IPS-15b (cell line): ENCODE data around the gene GRIN2C.

Source experiments
- H3K27me3 ChIP-seq: one replicate; pipeline ENCODE4 v1.6.1; 2013; ENCODE audit warnings: low read length; ENCODE audit not compliant: control insufficient read depth, insufficient read depth
- H3K36me3 ChIP-seq: one replicate; pipeline ENCODE4 v1.6.1; 2013; ENCODE audit warnings: low read length; ENCODE audit not compliant: control insufficient read depth, insufficient read depth
- H3K4me1 ChIP-seq: one replicate; pipeline ENCODE4 v1.6.1; 2013; ENCODE audit warnings: mild to moderate bottlenecking, low read length; ENCODE audit not compliant: control insufficient read depth, insufficient read depth
- H3K4me3 ChIP-seq: one replicate; pipeline ENCODE4 v1.5.1; 2013; ENCODE audit warnings: low read depth, low read length
- H3K9ac ChIP-seq: one replicate; pipeline ENCODE4 v1.6.1; 2013; ENCODE audit warnings: low read depth, mild to moderate bottlenecking, low read length
- H3K9me3 ChIP-seq: one replicate; pipeline ENCODE4 v1.6.1; 2013; ENCODE audit warnings: mild to moderate bottlenecking, low read length; ENCODE audit not compliant: control insufficient read depth, insufficient read depth

Gene GRIN2C

GRCh38 chr17:74833501-74834377 is 25.9 kb downstream of the GRIN2C start:
- Histone ChIP-seq H3K9ac (no peak overlapping the region), H3K36me3 (peaks cover 14% of the 10 kb centered on the region), H3K9me3 (no peaks in the 10 kb centered on the region), H3K4me3 (no peak overlapping the region), H3K27me3 (no peaks in the 10 kb centered on the region), H3K4me1 (no peaks in the 10 kb centered on the region)

- Histone ChIP-seq H3K4me1 (no peaks in the 10 kb centered on the region), H3K9me3 (no peaks in the 10 kb centered on the region), H3K9ac (no peak overlapping the region), H3K36me3 (peaks cover 10% of the 10 kb centered on the region), H3K27me3 (no peaks in the 10 kb centered on the region), H3K4me3 (no peak overlapping the region)
These were observed 27.3 kb downstream of the GRIN2C start for GRCh38 chr17:74832421-74832820.

GRCh38 chr17:74831444-74832146 is 28.1 kb downstream of the GRIN2C start:
- Histone ChIP-seq H3K9me3 (no peaks in the 10 kb centered on the region), H3K27me3 (no peaks in the 10 kb centered on the region), H3K36me3 (peaks cover 8% of the 10 kb centered on the region), H3K4me3 (no peak overlapping the region), H3K9ac (no peak overlapping the region), H3K4me1 (no peaks in the 10 kb centered on the region)

GRCh38 chr17:74830861-74831260 is 28.8 kb downstream of the GRIN2C start:
- H3K9ac ChIP-seq, result no peak overlapping the region
- peaks cover under 1% of the 10 kb centered on the region for H3K36me3 ChIP-seq

DNA sequence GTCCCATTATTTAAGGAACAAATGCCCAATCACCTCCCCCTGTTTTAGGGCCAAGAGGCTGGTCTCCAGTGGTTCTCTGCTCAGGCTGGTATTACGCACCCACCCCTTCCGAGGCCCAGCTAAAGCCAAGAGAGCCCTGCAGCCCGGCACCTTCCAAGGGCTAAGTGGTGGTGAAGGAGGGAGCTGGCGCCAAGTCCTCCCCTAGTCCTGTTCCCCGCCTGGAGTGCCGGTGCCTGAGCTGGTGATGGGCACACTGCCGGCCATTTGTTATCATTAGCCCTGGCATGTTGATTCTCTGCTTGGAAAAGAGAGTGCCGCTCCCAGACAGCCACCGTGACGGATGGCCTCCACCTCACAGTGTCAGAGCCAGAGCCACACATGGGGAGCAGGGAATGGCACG is 31.9 kb downstream of the GRIN2C start:
- Histone ChIP-seq H3K9ac (no peak overlapping the region), H3K9me3 (no peaks in the 10 kb centered on the region), H3K4me1 (no peaks in the 10 kb centered on the region), H3K36me3 (no peaks in the 10 kb centered on the region), H3K27me3 (no peaks in the 10 kb centered on the region), H3K4me3 (no peak overlapping the region)

More at GRCh38 chr17:74830861-74831260, 28.8 kb downstream of the GRIN2C start:
- H3K9me3 ChIP-seq, result no peaks in the 10 kb centered on the region
- no peak overlapping the region for H3K4me3 ChIP-seq
- H3K4me1 ChIP-seq, result no peaks in the 10 kb centered on the region
- no peaks in the 10 kb centered on the region for H3K27me3 ChIP-seq

DNA sequence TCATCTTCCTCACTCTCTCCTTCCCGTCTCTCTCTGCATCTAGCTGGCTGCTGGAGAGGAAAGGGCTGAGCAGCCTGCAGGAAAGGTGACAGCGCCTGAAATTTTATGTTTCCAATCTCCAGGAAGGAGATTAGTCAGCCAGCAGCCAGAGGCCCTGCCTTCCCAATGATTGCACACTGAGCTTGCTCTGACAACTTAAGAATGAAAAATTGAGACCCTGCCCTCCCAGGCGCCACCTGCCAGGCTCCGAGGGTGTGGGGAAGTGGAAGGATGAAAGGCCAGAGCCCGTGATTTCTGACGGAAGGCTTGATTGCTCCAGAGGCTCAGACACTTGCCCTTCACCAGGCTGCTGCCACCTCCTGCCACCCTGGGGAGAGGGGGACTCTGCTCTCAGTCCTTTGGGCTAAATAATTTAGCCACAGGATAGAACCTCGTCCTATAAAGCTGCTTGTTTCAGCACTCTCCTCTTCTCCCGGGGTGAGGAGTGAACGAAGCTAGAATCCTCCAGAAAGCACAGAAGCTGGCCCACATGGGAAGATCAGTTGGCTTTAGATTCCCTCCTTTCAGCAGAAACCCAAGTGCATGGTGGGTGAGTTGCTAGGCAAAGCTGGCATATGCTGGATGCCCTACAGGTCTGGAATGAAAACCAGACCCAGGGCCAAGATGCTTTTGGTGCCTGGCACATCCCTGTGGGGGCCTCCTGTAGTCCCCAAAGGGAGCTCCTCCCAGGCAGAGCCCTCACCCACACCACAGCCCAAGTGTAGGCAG is 33.5 kb downstream of the GRIN2C start:
- H3K9me3 ChIP-seq, result no peaks in the 10 kb centered on the region
- no peaks in the 10 kb centered on the region for H3K27me3 ChIP-seq
- peaks cover 3% of the 10 kb centered on the region for H3K36me3 ChIP-seq
- no peak overlapping the region for H3K9ac ChIP-seq
- H3K4me1 ChIP-seq, result no peaks in the 10 kb centered on the region
- H3K4me3 ChIP-seq, result no peak overlapping the region

- Histone ChIP-seq H3K36me3 (peaks cover 8% of the 10 kb centered on the region), H3K4me1 (no peaks in the 10 kb centered on the region)
These were observed 34.6 kb downstream of the GRIN2C start for GRCh38 chr17:74824961-74825627.

GRCh38 chr17:74822939-74823367 is 36.7 kb downstream of the GRIN2C start:
- H3K9ac ChIP-seq, result no peak overlapping the region
- H3K9me3 ChIP-seq, result no peaks in the 10 kb centered on the region
- no peaks in the 10 kb centered on the region for H3K27me3 ChIP-seq
- H3K4me1 ChIP-seq, result no peaks in the 10 kb centered on the region
- peaks cover 8% of the 10 kb centered on the region for H3K36me3 ChIP-seq
- H3K4me3 ChIP-seq, result no peak overlapping the region

More at GRCh38 chr17:74824961-74825627, 34.6 kb downstream of the GRIN2C start:
- Histone ChIP-seq H3K27me3 (no peaks in the 10 kb centered on the region), H3K9me3 (no peaks in the 10 kb centered on the region), H3K9ac (no peak overlapping the region), H3K4me3 (no peak overlapping the region)

DNA sequence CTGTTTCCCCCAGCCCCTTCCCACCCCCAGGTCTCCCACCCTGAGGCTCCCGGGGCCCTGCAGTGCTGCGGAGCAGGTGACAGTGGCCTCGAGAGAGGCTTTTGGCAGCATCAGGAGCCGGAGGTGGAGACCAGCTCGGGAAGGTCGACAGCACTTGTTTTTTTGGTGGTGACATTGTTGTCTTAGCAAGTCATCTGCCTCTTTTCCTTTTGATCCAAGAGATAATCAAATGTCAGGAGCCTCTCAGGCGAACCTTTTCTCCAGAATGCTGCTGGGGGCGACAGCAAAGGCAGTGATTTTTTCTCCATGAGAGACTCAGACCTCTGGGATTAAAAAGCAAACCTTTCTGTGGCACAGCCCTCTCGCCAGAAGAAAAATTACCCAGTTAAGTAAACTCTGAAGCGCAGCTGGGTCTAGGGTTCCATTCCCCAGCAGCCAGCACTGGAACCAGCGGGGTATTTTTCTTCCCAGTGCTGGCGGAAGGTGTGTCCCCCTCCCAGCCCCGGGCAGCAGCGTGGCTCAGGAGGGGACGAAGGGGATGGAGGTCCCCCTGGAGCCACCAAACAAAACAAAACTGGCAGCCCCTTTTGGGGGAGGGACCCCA is 37.2 kb downstream of the GRIN2C start:
- Histone ChIP-seq H3K4me3 (no peak overlapping the region), H3K9me3 (no peaks in the 10 kb centered on the region), H3K9ac (no peak overlapping the region), H3K36me3 (peaks cover 8% of the 10 kb centered on the region), H3K4me1 (no peaks in the 10 kb centered on the region), H3K27me3 (no peaks in the 10 kb centered on the region)

DNA sequence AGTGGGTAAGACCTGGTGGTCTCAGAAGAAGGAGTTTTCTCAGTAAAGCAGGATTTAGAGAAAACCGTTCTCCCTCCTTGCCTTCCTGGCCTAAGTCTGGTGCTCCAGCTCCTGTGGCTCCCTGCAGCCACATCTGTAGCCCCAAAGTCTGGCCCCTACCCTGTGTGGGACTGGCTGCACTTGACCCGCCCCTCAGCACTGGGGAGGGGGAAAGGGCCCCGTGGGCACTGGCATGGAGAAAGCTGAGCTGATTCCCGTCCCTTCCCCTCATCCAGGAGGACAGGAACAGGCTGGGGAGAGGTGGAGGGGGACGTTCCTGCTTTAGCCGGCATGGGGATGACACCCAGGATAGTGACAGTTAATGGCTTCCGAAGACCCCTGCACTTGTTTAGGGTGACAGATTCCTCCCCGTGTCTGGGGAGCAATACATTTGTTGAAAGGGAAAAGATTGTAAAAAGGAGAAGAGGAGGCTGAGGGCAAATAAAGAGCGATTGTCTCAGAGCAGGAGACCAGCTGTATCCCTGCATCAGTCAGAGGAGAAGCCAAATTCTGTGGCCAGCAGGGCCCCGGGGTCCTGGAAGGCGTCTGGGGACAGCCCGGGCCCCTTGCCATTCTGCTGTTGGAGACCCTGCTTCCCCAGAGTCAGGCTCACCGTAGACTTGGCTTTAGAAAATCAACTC is 37.9 kb downstream of the GRIN2C start:
- Histone ChIP-seq H3K9ac (no peak overlapping the region), H3K27me3 (no peaks in the 10 kb centered on the region), H3K4me1 (no peaks in the 10 kb centered on the region), H3K9me3 (no peaks in the 10 kb centered on the region), H3K36me3 (peaks cover 8% of the 10 kb centered on the region), H3K4me3 (no peak overlapping the region)
